NB4 (cell line): ENCODE measurements around the gene RPEL1.

Experiments
- CTCF ChIP-seq: IDR thresholded peaks from one replicate; pipeline ENCODE4 v1.5.1; 2012; ENCODE audit warnings: low read depth, low read length
- MAX ChIP-seq: IDR thresholded peaks from 2 replicates; pipeline ENCODE4 v1.6.1; 2011; ENCODE audit warnings: low read depth, low read length

GRCh38 chr10:103246324-103246723 lies 637 bp downstream of the RPEL1 start:
- TF ChIP-seq MAX: no peak
- TF ChIP-seq CTCF: peak; percentile 6
